NCI-H526 treated with DMSO at 0.1 percent for 48 hours (cell line): ENCODE results near the gene SEMA6A.

ENCODE experiments used
- DNase-seq: peaks from one replicate; lab custom pipeline; 2025; lab: John Stamatoyannopoulos, UW

The SEMA6A gene

GRCh38 chr5:116406306-116407041, 168.1 kb downstream of the SEMA6A start:
- DNase-seq: no peak

GRCh38 chr5:116404792-116405191, 169.8 kb downstream of the SEMA6A start:
- DNase-seq: no peak

GRCh38 chr5:116404016-116404415, 170.6 kb downstream of the SEMA6A start:
- no peak for DNase-seq

GRCh38 chr5:116402235-116402634, 172.4 kb downstream of the SEMA6A start:
- no peak for DNase-seq

GRCh38 chr5:116401576-116401975, 173.0 kb downstream of the SEMA6A start:
- DNase-seq: no peak

GRCh38 chr5:116396476-116397099, 178.0 kb downstream of the SEMA6A start:
- no peak for DNase-seq

- DNase-seq: no peak
These were observed 178.9 kb downstream of the SEMA6A start for GRCh38 chr5:116395631-116396203.

- no peak for DNase-seq
These were observed 179.4 kb downstream of the SEMA6A start for GRCh38 chr5:116395226-116395625.

GRCh38 chr5:116394186-116394867, 180.3 kb downstream of the SEMA6A start:
- DNase-seq: no peak
